Neural cell (in vitro differentiated cells): Measurements from ENCODE around the gene LHPP. TPM values are rescaled to one million over a fixed set of nuclear protein-coding genes. Genes with fewer than 3 reads are reported as not detected.

Experiments used
- H2AFZ ChIP-seq: fragments of 200-600, 300-800 bp; sonication (generic), shearing (Covaris generic); 2 replicates; pipeline ENCODE4 v1.6.0; 2014; ENCODE audit warnings: low read depth, mild to moderate bottlenecking, antibody characterized with exemption, low read length, moderate library complexity
- H3F3A ChIP-seq: fragments of 200-600 bp; shearing (Covaris generic); 2 replicates; pipeline ENCODE4 v1.6.1; 2016; ENCODE audit warnings: mild to moderate bottlenecking, moderate library complexity, mixed read lengths, antibody characterized with exemption, low read length; ENCODE audit not compliant: insufficient read depth, poor library complexity, severe bottlenecking
- H3K27ac ChIP-seq: fragments of 200-600, 300-800 bp; sonication (generic), shearing (Covaris generic); 2 replicates; pipeline ENCODE4 v1.5.1; 2014; ENCODE audit warnings: mild to moderate bottlenecking, low read length, moderate library complexity
- H3K27me3 ChIP-seq: fragments of 300-800, 200-600 bp; sonication (generic), shearing (Covaris generic); 2 replicates; pipeline ENCODE4 v1.6.0; 2014; ENCODE audit warnings: mild to moderate bottlenecking, low read depth, low read length, moderate library complexity; ENCODE audit not compliant: insufficient read depth
- H3K36me3 ChIP-seq: fragments of 300-800, 200-600 bp; sonication (generic), shearing (Covaris generic); 2 replicates; pipeline ENCODE4 v1.5.1; 2014; ENCODE audit warnings: mild to moderate bottlenecking, antibody characterized with exemption, low read length, moderate library complexity; ENCODE audit not compliant: insufficient read depth
- H3K4me2 ChIP-seq: fragments of 300-800, 200-600 bp; sonication (generic), shearing (Covaris generic); 2 replicates; pipeline ENCODE4 v1.6.0; 2014; ENCODE audit warnings: mild to moderate bottlenecking, low read length
- H3K4me3 ChIP-seq: fragments of 300-800, 200-600 bp; sonication (generic), shearing (Covaris generic); 2 replicates; pipeline ENCODE4 v1.5.1; 2014; ENCODE audit warnings: mild to moderate bottlenecking, low read length, moderate library complexity
- H3K79me2 ChIP-seq: fragments of 200-600 bp; shearing (Covaris generic); replicated peaks from 2 replicates; pipeline ENCODE4 v1.6.0; 2014; ENCODE audit warnings: mild to moderate bottlenecking, low read length, moderate library complexity; ENCODE audit not compliant: insufficient read depth
- H3K9ac ChIP-seq: fragments of 300-800, 200-600 bp; sonication (generic), shearing (Covaris generic); 2 replicates; pipeline ENCODE4 v1.6.1; 2016; ENCODE audit warnings: mild to moderate bottlenecking, low read length, mixed read lengths
- H3K9me2 ChIP-seq: fragments of 200-600 bp; shearing (Covaris generic); 2 replicates; pipeline ENCODE4 v1.6.1; 2016; ENCODE audit warnings: mild to moderate bottlenecking, low read length, mixed read lengths; ENCODE audit not compliant: insufficient read depth
- H3K9me3 ChIP-seq: fragments of 200-600, 300-800 bp; sonication (generic), shearing (Covaris generic); 2 replicates; pipeline ENCODE4 v1.6.1; 2016; ENCODE audit warnings: mild to moderate bottlenecking, mixed run types, low read length, moderate library complexity, mixed read lengths
- H4K20me1 ChIP-seq: fragments of 200-600 bp; shearing (Covaris generic); 2 replicates; pipeline ENCODE4 v1.6.1; 2016; ENCODE audit warnings: mild to moderate bottlenecking, mixed run types; ENCODE audit not compliant: insufficient read depth
- CTCF ChIP-seq: fragments of 450-650 bp; IDR thresholded peaks from 2 replicates; pipeline ENCODE4 v1.5.1; 2014; ENCODE audit warnings: antibody characterized with exemption, mild to moderate bottlenecking, moderate library complexity; ENCODE audit not compliant: poor library complexity, severe bottlenecking
- EP300 ChIP-seq: fragments of 450-650 bp; conservative IDR thresholded peaks from 2 replicates; pipeline ENCODE4 v1.6.1; 2014; ENCODE audit warnings: antibody characterized with exemption, mild to moderate bottlenecking, moderate library complexity; ENCODE audit not compliant: poor library complexity, severe bottlenecking
- EZH2 ChIP-seq: fragments of 200-600, 300-800 bp; shearing (Covaris generic), sonication (generic); IDR thresholded peaks from 2 replicates; pipeline ENCODE4 v1.6.1; 2014; ENCODE audit warnings: antibody characterized with exemption, low read length, borderline replicate concordance, mild to moderate bottlenecking; ENCODE audit not compliant: insufficient read depth, poor library complexity, severe bottlenecking
- MXI1 ChIP-seq: fragments of 450-650 bp; conservative IDR thresholded peaks from 2 replicates; pipeline ENCODE4 v1.6.1; 2014; ENCODE audit warnings: antibody characterized with exemption, mild to moderate bottlenecking; ENCODE audit not compliant: poor library complexity, severe bottlenecking
- POLR2AphosphoS5 ChIP-seq: IDR thresholded peaks from 2 replicates; pipeline ENCODE4 v1.6.1; 2012
- RAD21 ChIP-seq: fragments of 450-650 bp; conservative IDR thresholded peaks from 2 replicates; pipeline ENCODE4 v1.6.1; 2014; ENCODE audit warnings: antibody characterized with exemption, mild to moderate bottlenecking, moderate library complexity
- REST ChIP-seq: IDR thresholded peaks from 2 replicates; pipeline ENCODE4 v1.6.1; 2012; ENCODE audit warnings: borderline replicate concordance
- SMC3 ChIP-seq: fragments of 450-650 bp; conservative IDR thresholded peaks from 2 replicates; pipeline ENCODE4 v1.6.1; 2014; ENCODE audit warnings: antibody characterized with exemption, mild to moderate bottlenecking, moderate library complexity; ENCODE audit not compliant: poor library complexity
- TAF1 ChIP-seq: IDR thresholded peaks from 2 replicates; pipeline ENCODE4 v1.6.1; 2012; ENCODE audit warnings: low read depth
- polyA plus RNA-seq: library from polyadenylated mRNA; depleted of rRNA; stranded (reverse); fragments of >200 nt; gene quantifications from 2 replicates; pipeline ENCODE4 v1.2.3, GENCODE V29; 2014

The LHPP gene
- polyA plus RNA-seq, 1 donor from 2014 or later: 16.0 TPM

DNA sequence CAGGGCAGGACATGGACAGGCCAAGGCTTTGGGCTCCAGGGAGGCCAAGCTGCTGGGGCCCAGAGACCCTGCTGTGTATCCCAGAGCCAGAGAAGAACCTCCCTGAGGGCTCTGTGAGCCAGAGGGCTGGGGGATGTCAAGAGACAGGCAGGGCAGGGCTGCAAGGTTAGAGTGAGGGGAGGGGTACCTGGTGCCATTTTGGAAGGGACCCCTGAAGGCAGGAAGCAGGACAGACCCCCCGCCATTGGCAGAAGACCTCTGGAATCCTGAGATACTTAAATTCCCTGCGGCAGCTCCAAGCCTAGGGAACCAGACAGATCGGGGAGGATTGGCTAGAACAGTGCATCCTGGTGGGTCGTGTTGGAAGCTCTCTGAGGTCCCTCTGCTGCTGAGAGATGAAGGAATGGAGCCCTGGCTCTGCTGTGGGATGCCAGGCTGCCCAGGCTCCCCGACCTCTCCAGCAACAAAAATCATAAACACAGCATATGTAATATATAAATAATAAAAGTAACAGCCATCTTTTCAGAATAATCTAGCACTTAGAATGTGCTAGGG, 75.0 kb downstream of the LHPP start:
- no peak overlapping the region for H3K27ac ChIP-seq
- H3K9ac ChIP-seq: no peak overlapping the region
- no peaks in the 10 kb centered on the region for H3K9me2 ChIP-seq
- H3K4me3 ChIP-seq: no peak overlapping the region
- no peaks in the 10 kb centered on the region for H4K20me1 ChIP-seq
- no peaks in the 10 kb centered on the region for H3K36me3 ChIP-seq
- no peaks in the 10 kb centered on the region for H3K9me3 ChIP-seq
- no peak overlapping the region for H3K4me2 ChIP-seq
- no peaks in the 10 kb centered on the region for H3K79me2 ChIP-seq
- no peak overlapping the region for H2AFZ ChIP-seq
- H3K27me3 ChIP-seq: no peaks in the 10 kb centered on the region
- no peak for TF ChIP-seq EP300
- no peak for TF ChIP-seq MXI1
- no peak for TF ChIP-seq CTCF
- TF ChIP-seq TAF1: no peak
- no peak for TF ChIP-seq SMC3
- TF ChIP-seq EZH2: no peak
- TF ChIP-seq POLR2AphosphoS5: no peak
- no peak for TF ChIP-seq REST
- TF ChIP-seq RAD21: no peak
- H3F3A ChIP-seq: no peaks in the 10 kb centered on the region

DNA sequence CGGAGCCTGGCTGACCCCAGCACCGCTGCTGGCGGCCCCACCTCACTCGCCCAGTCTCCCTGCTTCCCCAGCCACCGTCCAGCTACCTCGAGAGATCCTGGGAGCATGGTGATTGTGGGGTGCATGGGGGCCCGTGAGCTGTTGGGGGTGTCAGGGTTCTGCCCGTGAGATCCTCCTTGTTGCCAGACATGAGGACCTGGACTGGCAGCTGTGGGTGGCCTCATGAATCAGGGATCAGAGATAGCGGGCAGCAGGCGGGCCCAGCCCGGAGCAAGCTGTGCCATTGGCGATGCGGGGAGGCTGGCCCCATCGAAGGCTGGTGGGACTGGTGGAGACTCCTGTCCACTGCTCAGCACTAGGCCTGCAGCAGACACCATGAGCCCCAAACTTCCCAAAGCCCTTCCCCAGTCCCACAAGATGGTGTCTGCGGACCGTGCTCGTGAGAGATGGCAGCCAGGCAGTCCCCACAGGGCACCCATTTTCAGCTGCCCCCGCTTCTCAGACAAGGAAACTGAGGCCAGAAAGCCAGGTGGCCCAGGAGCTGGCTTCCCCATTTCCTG, 75.6 kb downstream of the LHPP start:
- Histone ChIP-seq H3K4me2 (no peak overlapping the region), H3K9me2 (no peaks in the 10 kb centered on the region), H2AFZ (no peak overlapping the region), H3K27me3 (no peaks in the 10 kb centered on the region), H3K27ac (no peak overlapping the region), H3K9me3 (no peaks in the 10 kb centered on the region), H3F3A (no peaks in the 10 kb centered on the region), H3K9ac (no peak overlapping the region), H3K36me3 (no peaks in the 10 kb centered on the region), H3K4me3 (no peak overlapping the region), H4K20me1 (no peaks in the 10 kb centered on the region), H3K79me2 (no peaks in the 10 kb centered on the region)
- TF ChIP-seq POLR2AphosphoS5 (no peak), EZH2 (no peak), EP300 (no peak), MXI1 (no peak), REST (no peak), RAD21 (no peak), TAF1 (no peak), SMC3 (no peak), CTCF (no peak)
